ENCODE measurements around the gene UFD1.

Gene UFD1

GRCh38 chr22:19419086-19419463 is 59.9 kb downstream of the UFD1 start:
- no peak for DNase-seq

- DNase-seq, result no peak
Measured at GRCh38 chr22:19412923-19413322, 66.1 kb downstream of the UFD1 start.

GRCh38 chr22:19412478-19412877 is 66.5 kb downstream of the UFD1 start:
- no peak for DNase-seq

GRCh38 chr22:19411690-19412045 is 67.3 kb downstream of the UFD1 start:
- no peak for DNase-seq

GRCh38 chr22:19410941-19411689 is 67.9 kb downstream of the UFD1 start:
- DNase-seq, result no peak

- no peak for DNase-seq
Measured at GRCh38 chr22:19407649-19408606, 71.1 kb downstream of the UFD1 start.

- DNase-seq, result no peak
Measured at GRCh38 chr22:19406846-19407245, 72.1 kb downstream of the UFD1 start.

- no peak for DNase-seq
Measured at GRCh38 chr22:19406281-19406811, 72.6 kb downstream of the UFD1 start.

GRCh38 chr22:19405652-19406051 is 73.3 kb downstream of the UFD1 start:
- DNase-seq, result no peak

GRCh38 chr22:19405133-19405532 is 73.9 kb downstream of the UFD1 start:
- no peak for DNase-seq

GRCh38 chr22:19404676-19405075 is 74.3 kb downstream of the UFD1 start:
- DNase-seq, result no peak

- DNase-seq, result no peak
Measured at GRCh38 chr22:19402642-19403191, 76.3 kb downstream of the UFD1 start.

GRCh38 chr22:19401483-19401882 is 77.5 kb downstream of the UFD1 start:
- no peak for DNase-seq

GRCh38 chr22:19400881-19401280 is 78.1 kb downstream of the UFD1 start:
- DNase-seq, result no peak
